ENCODE measurements around the gene MRPL54.

The MRPL54 gene

GRCh38 chr19:3770136-3770999 is 7.9 kb downstream of the MRPL54 start:
- DNase-seq (ENCODE audit: low read depth in 1 of 2, low spot score in 1 of 2): no peak
- H3K4me3 ChIP-seq (replicated peaks; ENCODE audit: insufficient read depth, low read length): no peak overlapping the region
- no peaks in the 10 kb centered on the region for H3K27me3 ChIP-seq (ENCODE audit: insufficient read depth, poor library complexity, severe bottlenecking)
- H3K27ac ChIP-seq (replicated peaks): no peak overlapping the region
- no peak for TF ChIP-seq CTCF (IDR thresholded peaks at IDR 0.05; ENCODE audit: insufficient read depth, low read length)
- TF ChIP-seq POLR2AphosphoS5 (IDR thresholded peaks at IDR 0.05; ENCODE audit: low read depth): no peak
- TF ChIP-seq REST (IDR thresholded peaks at IDR 0.05; ENCODE audit: insufficient replicate concordance, low read depth): no peak
- TF ChIP-seq SPI1 (IDR thresholded peaks at IDR 0.05; ENCODE audit: borderline replicate concordance, low read depth): no peak
- TF ChIP-seq GABPA (IDR thresholded peaks at IDR 0.05; ENCODE audit: low read depth): no peak

- Histone ChIP-seq H3K27ac (replicated peaks) (no peak overlapping the region), H3K4me3 (replicated peaks; ENCODE audit: insufficient read depth, low read length) (no peak overlapping the region)
- no peak for TF ChIP-seq SPI1 (IDR thresholded peaks at IDR 0.05; ENCODE audit: borderline replicate concordance, low read depth)
- TF ChIP-seq REST (IDR thresholded peaks at IDR 0.05; ENCODE audit: insufficient replicate concordance, low read depth): no peak
- no peak for TF ChIP-seq CTCF (IDR thresholded peaks at IDR 0.05; ENCODE audit: insufficient read depth, low read length)
- no peak for TF ChIP-seq POLR2AphosphoS5 (IDR thresholded peaks at IDR 0.05; ENCODE audit: low read depth)
- TF ChIP-seq GABPA (IDR thresholded peaks at IDR 0.05; ENCODE audit: low read depth): no peak
These were observed 8.8 kb downstream of the MRPL54 start for GRCh38 chr19:3771000-3771905.

GRCh38 chr19:3771906-3772455 is 9.5 kb downstream of the MRPL54 start, which contains the start of gene RAX2:
RAX2 (minus strand) TSS chr19:3772228; CDS start chr19:3771742, 486 bp downstream.
- no peak within 1 kb of the TSS for H3K4me3 ChIP-seq (replicated peaks; ENCODE audit: insufficient read depth, low read length)
- no peaks in the 10 kb centered on the region for H3K27me3 ChIP-seq (ENCODE audit: insufficient read depth, poor library complexity, severe bottlenecking)
- TF ChIP-seq SPI1 (IDR thresholded peaks at IDR 0.05; ENCODE audit: borderline replicate concordance, low read depth) (no peak), REST (IDR thresholded peaks at IDR 0.05; ENCODE audit: insufficient replicate concordance, low read depth) (no peak), POLR2AphosphoS5 (IDR thresholded peaks at IDR 0.05; ENCODE audit: low read depth) (no peak), GABPA (IDR thresholded peaks at IDR 0.05; ENCODE audit: low read depth) (no peak), CTCF (IDR thresholded peaks at IDR 0.05; ENCODE audit: insufficient read depth, low read length) (no peak)
- no peak for DNase-seq (ENCODE audit: low read depth in 1 of 2, low spot score in 1 of 2)
- no peak within 1 kb of the TSS for H3K27ac ChIP-seq (replicated peaks)

More at GRCh38 chr19:3771000-3771905, 8.8 kb downstream of the MRPL54 start:
- DNase-seq (ENCODE audit: low read depth in 1 of 2, low spot score in 1 of 2): no peak
- H3K27me3 ChIP-seq (ENCODE audit: insufficient read depth, poor library complexity, severe bottlenecking): no peaks in the 10 kb centered on the region

Data from HL-60 (cell line).